Stimulated activated CD8-positive, alpha-beta memory T cell treated with anti-CD3 and anti-CD28 coated beads, Interleukin-12 subunit alpha, Interleukin-12 subunit beta, amount 100 ng/mL, for 24 hours (primary cell): ENCODE measurements around the gene TPRX1.
A peak's percentile ranks its signal among the peaks of the same experiment; 100 is the strongest.
"Not testable (repeated sequence)": the region's sequence is repeated elsewhere in the genome, so short reads cannot be mapped to it uniquely, and the experiment has no call there.

ENCODE experiments used
- DNase-seq: peaks from one replicate; pipeline ENCODE4 v3.0.0-alpha.2; 2020; ENCODE audit errors: extremely low read depth

The TPRX1 gene, protein sequence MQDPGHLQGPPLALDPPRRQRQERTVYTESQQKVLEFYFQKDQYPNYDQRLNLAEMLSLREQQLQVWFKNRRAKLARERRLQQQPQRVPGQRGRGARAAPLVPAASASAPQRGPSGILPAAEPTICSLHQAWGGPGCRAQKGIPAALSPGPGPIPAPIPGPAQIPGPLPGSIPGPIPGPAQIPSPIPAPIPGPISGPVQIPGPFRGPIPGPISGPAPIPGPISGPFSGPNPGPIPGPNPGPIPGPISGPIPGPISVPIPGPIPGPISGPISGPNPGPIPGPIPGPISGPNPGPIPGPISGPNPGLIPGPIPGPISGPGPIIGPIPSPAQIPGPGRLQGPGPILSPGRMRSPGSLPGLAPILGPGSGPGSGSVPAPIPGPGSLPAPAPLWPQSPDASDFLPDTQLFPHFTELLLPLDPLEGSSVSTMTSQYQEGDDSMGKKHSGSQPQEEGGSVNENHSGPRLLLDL

DNA sequence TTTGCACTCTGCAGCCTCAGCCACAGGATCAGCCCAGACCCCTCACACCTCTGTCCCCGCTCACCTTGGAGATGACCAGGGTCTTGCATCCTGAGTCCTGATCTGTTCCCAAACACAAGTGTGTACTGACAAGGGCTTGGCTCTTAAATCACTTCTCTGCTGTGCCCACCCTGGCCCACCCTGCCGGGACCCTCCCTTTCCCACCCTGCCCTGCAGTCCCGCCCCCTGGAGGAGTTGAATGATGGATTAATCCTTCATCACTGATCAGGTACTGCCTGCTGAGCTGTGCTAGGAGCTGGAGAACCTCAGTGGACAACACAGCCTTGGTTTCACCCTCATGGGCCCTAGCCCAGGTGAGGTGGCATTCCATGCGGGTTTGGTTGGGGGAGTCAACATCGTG is at the start of gene TPRX1:
Gene TPRX1, minus strand, starts transcription at position 101 of the 400 bp plus-strand sequence. Its CDS starts 12 bp downstream, at position 89.
- not testable (repeated sequence) for DNase-seq

DNA sequence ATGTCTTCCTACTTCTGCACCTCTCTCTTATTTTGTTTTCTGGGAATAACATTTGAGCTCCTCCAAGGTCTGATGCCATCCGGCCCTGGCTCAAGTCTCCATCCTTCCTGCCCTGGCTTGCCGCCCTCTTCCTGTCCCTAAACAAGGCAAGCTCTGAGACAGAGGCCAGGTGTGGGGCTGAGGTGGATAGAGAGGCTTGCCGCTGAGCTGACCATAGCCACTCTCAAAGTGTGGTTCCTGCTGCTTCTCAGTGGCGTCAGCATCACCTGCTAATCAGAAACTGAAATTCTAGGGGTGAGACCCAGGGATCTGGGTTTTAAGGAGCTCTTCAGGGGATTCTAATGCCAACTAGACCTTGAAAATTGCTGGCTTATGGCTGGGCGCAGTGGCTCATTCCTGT is 48.7 kb upstream of the TPRX1 start:
- no peak for DNase-seq

DNA sequence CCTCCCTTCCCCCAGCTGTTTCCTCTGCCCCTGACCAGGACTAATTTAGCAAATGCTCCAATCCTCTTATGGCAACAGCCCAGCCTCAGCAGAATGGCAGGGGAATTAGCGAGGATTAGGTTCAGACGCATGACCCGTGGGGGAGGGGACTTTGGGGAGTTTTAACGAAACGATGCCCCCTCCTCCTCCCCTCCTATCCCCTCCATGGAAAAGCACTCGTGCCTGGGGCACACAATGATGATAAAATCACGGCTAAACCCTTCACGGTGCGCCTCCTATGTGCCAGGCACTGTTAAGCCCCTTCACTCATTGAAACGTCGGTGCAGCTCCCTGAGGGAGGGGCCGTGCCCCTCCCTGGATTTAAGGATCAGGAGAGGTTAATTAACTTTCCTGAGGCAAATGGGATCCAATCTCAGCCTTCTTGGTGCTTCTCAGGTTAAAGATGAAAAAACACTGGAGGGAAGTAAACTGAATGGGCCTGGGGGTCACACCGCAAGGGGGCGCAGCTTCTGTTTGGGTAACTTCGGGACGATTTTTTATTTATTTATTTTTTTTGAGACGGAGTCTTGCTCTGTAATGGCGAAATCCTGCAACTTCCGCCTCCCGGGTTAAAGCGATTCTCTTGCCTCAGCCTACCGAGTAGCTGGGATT is 44.6 kb upstream of the TPRX1 start:
- no peak for DNase-seq

DNA sequence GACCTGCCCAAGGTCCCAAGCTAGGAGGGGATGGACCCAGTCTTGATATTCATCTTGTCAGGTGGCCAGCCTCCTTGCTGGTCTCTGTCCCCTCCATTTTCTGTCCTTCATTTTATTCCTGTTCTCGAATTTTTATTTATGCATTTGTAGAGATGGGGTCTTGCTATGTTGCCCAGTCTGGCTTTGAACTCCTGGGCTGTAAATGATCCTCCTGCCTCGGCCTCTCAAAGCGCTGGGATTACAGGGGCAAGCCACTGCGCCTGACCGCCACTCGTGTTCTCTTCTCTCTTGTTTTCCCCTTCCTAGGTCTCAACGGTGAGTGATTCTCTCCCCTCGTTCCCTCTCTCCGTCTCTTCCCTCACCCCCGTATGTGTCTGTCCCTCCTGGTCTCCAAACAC is 44.1 kb upstream of the TPRX1 start:
- no peak for DNase-seq

DNA sequence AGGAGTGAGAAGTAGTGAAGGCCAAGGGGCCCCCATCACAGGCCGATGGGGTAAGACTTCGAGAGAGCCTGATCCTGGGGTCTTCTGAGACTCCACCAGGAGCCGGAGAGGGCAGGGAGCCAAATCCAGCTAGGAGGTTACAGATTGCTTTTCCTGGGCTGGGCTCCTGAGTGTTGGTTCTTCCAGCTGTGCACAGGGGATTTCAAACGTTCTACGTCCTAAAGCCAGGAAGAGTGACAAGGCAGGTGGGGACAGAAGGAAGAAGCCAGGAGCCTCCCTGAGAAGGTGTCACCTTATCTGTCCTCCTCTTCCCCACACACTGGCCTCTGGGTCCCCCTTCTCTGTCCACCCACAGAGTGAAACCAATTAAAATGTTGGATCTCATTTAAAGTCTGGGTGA is 38.6 kb upstream of the TPRX1 start:
- no peak for DNase-seq

DNA sequence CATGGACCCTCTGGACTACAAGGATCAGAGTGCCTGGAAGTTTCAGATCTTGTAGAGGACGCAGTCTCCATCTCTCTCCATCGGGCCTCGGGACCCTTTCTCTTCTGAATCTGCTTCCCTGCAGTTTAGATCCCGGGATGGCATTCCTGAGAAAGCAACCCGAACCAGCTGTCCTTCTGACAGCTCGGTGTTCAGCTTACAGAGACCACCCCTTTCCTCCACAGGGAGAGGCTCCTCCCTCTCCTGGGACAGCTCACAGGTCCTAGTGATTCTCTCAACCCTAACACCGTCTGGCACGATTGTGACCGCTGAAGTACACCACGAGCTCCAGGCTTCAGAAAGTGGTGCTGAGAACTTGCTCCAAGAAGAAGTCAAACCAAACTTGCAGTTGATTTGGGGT is 35.6 kb upstream of the TPRX1 start:
- DNase-seq = no peak

DNA sequence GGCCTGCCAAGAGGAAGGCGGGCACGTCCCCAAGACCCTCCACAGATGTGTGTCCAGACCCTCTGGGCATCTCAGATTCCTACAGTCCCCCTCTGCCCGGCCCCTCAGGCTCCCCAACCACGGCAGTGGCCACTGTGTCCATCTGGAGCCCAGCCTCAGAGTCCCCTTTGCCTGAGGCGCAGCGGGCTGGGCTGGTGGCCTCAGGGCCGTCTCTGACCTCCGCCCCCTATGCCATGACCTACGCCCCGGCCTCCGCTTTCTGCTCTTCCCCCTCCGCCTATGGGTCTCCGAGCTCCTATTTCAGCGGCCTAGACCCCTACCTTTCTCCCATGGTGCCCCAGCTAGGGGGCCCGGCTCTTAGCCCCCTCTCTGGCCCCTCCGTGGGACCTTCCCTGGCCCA is 35.1 kb upstream of the TPRX1 start:
- no peak for DNase-seq

DNA sequence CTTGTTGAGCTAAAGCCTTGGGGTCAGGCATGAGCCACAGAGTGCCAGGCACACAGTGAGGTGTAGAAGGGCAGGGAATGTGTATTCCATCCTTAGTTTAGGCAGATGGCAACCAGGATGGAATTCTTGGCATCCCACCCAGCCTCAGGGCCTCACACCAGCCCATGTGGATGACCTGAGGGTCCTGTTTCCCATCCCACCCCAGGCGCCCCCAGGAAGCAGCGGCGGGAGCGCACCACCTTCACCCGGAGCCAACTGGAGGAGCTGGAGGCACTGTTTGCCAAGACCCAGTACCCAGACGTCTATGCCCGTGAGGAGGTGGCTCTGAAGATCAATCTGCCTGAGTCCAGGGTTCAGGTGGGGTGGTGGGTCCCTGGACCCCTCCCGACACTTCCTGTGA is 31.7 kb upstream of the TPRX1 start:
- no peak for DNase-seq

DNA sequence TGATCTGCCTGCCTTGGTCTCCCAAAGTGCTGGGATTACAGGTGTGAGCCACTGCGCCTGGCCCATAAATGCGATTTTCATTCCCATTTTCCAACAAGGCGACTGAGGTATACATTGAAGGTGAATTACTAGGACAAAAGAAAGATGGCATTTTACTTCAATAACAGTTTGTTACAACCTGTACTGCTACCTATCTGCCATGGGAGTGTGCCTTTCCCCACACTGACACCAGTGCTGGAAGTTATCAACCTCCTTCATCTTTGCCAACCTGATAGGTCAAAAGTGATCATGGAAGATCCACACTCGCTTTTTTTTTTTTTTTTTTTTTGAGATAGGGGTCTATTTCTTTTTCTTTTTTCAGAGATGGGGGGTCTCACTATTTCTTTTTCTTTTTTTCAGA is 28.4 kb upstream of the TPRX1 start:
- no peak for DNase-seq

DNA sequence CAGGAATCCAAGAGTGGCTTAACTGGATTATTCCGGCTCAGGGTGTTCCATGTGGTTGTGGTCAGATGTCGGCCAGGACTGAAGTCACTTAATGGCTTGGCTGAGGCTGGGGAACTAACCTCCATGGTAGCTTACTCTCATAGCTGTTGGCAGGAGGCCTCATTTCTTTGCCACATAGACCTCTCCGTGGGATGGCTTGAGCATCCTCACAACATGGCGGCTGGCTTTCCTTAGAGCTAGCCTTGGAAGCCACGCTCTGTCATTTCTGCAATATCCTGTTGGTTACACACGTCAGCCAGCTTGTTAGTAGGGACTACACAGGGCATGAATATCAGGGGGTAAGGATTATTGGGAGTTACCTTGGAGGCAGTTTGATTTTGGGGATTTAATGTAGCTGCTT is 22.4 kb upstream of the TPRX1 start:
- DNase-seq = no peak

DNA sequence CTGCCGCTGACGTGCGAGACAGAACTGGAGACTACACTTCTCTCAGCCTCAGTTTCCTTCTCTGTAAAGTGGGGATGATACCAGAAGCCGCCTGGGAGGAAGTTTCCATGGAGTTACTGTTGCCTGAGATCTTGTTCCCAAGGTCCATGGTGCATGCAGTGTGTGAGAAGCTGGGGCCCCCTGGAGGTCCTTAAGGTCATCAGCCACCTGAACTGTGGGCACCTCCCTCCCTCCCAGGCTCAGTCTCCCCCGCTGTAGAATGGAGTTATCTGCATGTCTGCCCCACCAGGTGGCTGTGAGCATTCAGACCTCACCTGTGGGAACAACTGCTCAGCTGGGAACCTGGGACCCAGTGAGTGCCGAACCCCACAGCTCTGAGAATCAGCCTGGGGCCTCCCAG is 20.0 kb upstream of the TPRX1 start:
- no peak for DNase-seq

DNA sequence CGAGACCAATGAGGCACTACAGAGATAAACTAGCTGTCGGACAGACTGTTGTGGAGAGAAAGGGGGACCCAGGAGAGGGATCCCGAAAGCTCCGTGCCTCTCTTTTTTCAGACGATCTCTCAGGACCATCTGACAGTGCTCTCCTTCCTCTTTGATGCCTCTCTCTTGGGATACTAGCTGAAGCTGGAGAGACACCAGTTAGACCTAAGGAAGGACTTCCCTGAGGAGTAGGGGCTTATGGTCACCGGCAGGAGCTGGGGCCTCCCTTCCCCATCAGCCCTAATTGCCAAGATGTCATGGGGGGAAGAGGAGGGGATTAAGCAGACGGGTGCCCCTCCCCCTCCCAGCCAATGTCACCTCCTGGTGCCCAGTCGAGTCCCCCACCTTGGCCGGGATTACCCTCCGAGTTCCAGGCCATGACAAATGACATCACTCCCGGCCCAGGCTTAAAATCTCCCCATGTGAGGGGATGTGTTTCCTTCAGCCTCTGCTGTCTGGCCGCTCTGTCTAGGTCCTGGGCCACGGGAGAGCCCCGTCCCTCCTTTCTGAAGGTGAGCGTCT is 17.2 kb upstream of the TPRX1 start, which contains the start of gene CRX:
Gene CRX, plus strand, starts transcription at position 478 of the 561 bp plus-strand sequence. CDS start 12,507 bp downstream, outside the sequence.
- no peak for DNase-seq

DNA sequence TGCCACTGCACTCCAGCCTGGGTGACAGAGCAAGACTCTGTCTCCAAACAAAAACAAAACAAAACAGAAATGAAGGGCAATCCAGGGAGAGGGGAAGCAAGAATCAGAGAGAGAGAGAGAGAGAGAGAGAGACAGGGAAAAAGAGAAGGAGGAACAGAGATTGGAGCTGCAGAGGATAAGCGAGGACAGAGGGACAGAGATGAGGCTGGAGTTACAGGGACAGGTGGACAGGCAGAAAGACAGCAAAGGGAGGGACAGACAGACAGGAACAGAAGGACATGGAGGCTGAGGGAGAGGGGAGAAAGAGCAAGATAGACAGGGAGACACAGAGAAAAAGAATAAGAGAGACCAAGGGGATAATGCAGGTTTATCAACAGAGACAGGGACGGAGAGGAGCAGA is 16.1 kb upstream of the TPRX1 start:
- no peak for DNase-seq

DNA sequence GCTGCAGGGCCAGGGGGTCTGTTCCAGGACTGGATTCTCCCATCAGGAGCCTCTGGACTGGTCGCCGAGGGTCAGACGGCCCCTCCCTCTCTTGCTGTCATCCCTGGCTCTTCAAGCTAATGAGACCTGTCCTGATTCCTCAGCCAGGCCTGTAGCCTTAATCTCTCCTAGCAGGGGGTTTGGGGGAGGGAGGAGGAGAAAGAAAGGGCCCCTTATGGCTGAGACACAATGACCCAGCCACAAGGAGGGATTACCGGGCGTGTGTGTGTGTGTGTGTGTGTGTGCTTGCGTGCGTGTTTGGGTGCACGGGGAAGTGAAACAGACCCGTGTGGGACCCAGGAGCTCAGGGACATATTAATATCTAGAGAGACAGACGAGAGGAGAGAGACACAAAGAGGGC is 15.5 kb upstream of the TPRX1 start:
- no peak for DNase-seq

DNA sequence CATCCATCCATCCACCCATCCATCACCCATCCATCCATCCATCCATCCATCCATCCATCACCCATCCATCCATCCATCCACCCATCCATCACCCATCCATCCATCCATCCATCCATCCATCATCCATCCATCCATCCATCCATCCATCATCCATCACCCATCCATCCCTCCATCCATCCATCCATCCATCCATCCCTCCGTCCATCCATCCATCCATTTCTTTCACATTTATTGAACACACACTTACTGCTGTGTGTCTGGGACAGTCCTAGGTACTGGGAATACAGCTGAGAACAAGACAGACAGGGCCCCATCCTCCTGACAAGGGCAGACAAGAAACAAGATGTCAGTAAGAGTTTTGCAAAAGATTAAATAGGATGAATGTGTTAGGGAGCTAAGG is 13.9 kb upstream of the TPRX1 start:
- DNase-seq = not testable (repeated sequence)

DNA sequence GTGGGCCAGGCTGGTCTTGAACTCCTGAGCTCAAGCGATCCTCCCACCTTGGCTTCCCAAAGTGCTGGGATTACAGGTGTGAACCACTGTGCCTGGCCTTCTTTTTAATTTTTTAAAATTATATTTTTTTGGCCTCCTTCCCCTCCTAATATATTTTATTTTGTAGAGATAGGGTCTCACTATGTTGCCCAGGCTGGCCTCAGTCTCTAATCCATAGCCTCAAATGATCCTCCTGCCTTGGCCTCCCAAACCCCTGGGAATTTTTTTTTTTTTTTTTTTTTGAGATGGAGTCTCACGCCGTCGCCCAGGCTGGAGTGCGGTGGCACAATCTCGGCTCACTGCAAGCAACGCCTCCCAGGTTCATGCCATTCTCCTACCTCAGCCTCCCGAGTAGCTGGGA is 11.9 kb upstream of the TPRX1 start:
- not testable (repeated sequence) for DNase-seq

DNA sequence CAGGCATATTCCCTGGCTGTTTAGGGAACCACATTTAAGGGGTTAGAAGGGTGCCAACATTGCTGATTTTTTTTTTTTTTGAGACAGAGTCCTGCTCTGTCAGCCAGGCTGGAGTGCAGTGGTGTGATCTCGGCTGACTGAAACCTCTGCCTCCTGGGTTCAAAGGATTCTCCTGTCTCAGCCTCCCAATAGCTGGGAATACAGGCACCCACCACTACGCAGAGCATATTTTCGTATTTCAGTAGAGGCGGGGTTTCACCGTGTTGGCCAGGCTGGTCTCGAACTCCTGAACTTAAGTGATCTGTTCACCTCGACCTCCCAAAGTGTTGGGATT is 9.6 kb upstream of the TPRX1 start:
- DNase-seq = no peak

DNA sequence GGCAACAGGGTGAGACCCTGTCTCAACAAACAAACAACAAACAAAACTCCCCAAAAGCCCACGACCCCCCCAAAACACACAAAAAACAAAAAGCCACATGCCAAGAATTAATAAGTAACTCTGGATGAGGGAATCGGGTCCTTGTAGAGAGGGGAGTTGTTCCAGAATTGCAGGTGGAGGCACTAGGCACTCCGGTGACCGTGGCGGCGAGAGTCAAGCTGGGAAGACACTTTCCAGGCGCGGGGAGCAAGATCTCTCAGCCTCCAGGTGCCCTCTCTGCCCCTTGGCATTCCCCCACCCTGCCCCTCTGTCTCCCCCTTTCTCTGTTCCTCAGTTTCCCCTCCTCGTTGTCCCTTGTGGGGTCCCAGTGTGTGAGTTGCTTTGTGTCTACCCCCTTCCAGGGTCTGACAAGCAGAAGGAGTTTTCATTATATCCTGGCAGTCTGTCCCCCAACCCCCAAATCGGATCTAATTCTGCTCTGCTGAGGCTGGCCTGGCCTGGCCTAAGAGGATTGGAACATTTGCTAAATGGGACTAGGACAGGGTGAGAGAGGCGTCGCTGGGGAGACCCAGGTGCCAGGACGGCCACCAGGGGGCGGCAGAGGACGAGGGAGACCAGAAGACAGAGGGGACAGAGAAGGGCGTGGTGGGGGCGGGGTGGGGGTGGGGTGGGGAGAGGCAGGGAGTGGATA is 9.1 kb upstream of the TPRX1 start:
- peak; percentile 49 for DNase-seq

DNA sequence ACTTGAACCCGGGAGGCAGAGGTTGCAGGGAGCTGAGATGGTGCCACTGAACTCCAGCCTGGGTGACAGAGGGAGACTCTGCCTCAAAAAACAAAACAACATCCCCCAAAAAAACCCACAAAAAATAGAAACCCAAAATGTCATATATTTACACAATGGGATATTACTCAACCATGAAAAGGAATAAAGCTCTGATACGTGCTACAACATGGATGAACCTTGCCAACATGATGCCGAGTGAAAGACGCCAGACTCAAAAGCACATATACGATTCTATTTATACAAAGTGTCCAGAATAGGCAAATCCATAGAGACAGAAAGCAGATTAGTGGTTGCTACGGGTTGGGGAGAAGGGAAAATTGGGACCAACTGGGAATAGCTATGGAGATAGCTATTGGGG is 2.1 kb upstream of the TPRX1 start:
- no peak for DNase-seq

DNA sequence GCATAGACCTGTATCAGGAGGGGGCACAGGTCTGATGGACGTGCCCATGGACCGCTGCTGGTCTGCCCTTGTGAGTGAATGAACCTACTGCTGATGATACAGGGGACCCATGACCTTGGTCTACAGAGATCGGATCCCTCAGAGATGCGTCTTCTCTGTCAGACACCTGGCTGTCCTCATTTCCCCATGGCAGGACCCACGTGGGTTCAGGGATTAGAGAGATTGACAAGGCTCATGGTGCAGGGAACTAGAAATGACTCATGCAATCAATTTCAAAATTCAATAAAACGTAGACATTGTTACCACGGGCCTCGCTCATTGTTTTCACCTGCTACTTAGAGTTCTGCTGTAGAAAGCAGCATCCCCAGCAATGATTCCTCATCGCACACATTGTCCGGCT is 962 bp upstream of the TPRX1 start:
- DNase-seq = no peak

DNA sequence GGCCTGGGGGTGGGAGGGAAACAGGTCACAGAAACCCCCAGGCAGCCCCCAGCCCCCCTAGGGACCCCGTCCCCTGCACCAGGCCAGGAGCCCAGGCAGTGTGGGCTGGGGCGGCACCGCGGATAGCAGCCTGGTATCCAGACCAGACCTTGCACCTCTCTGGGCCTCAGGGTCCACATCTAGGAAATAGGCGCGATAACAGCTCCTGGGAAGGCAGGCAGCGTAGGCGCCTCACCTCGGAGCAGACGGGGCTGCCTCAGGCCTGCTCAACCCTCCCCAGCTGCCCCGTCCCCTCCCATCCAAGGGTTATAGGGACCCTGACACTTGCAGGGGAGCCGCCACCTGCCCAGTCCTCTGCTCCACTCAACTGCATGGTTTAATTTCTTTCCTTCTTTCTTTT is 680 bp downstream of the TPRX1 start:
- not testable (repeated sequence) for DNase-seq

DNA sequence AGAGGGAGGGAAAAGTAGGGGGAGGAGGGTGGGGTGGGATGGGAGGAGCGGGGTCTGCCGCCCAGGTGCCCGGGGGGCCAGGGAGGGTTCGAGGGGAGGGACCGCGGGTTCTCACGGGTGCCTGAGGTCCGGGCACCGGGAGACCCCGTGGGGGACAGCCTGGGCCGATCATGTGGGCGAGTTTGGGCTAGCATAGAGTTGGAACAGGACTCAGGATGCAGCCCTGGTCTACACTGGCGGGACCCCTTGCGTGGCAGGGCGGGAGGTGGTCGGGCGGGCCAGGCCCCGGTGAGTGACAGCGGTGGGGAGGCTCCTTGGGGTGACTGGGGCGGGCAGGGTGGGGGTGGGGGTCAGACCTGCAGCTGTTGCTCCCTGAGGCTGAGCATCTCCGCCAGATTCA is 1.2 kb downstream of the TPRX1 start:
- not testable (repeated sequence) for DNase-seq
